Mesenchymal stem cell (in vitro differentiated cells and primary cell): ENCODE results near the gene PPP1R3F.
"Not testable (repeated sequence)": the region's sequence is repeated elsewhere in the genome, so short reads cannot be mapped to it uniquely, and the experiment has no call there.

Experiments
- DNase-seq: peaks from one replicate; pipeline ENCODE4 v3.0.0-alpha.2; 2013
- H2AFZ ChIP-seq: one replicate; pipeline ENCODE4 v1.6.1; 2013; ENCODE audit warnings: low read depth, mild to moderate bottlenecking, control low read depth, inconsistent platforms, low read length, moderate library complexity
- H2AK5ac ChIP-seq: 2 replicates; pipeline ENCODE4 v1.6.1; 2013; ENCODE audit warnings: low read length, moderate library complexity, mild to moderate bottlenecking, inconsistent platforms; ENCODE audit not compliant: severe bottlenecking
- H2BK120ac ChIP-seq: one replicate; pipeline ENCODE4 v1.6.1; 2013; ENCODE audit warnings: low read depth, mild to moderate bottlenecking, inconsistent platforms, low read length, moderate library complexity
- H2BK12ac ChIP-seq, 2 experiments: one replicate each; pipeline ENCODE4 v1.6.1; 2013; ENCODE audit warnings: inconsistent platforms in 2 of 2, low read length in 2 of 2, mild to moderate bottlenecking in 2 of 2, moderate library complexity in 2 of 2, control low read depth in 1 of 2
- H2BK15ac ChIP-seq: one replicate; pipeline ENCODE4 v1.6.1; 2013; ENCODE audit warnings: mild to moderate bottlenecking, low read depth, inconsistent platforms; ENCODE audit not compliant: poor library complexity, severe bottlenecking
- H2BK5ac ChIP-seq: 2 replicates; pipeline ENCODE4 v1.6.1; 2013; ENCODE audit warnings: low read depth, mild to moderate bottlenecking, low read length, control low read depth, inconsistent platforms; ENCODE audit not compliant: poor library complexity, severe bottlenecking
- H3K14ac ChIP-seq, 2 experiments: one replicate each; pipeline ENCODE4 v1.6.1; 2013; ENCODE audit warnings: inconsistent platforms in 2 of 2, low read length in 2 of 2, control low read depth in 1 of 2, mild to moderate bottlenecking in 1 of 2, moderate library complexity in 1 of 2
- H3K18ac ChIP-seq, 2 experiments: one replicate each; pipeline ENCODE4 v1.6.1; 2013; ENCODE audit warnings: inconsistent platforms in 2 of 2, low read length in 2 of 2, control low read depth in 1 of 2, low read depth in 1 of 2, mild to moderate bottlenecking in 1 of 2
- H3K23ac ChIP-seq, 2 experiments: one replicate each; pipeline ENCODE4 v1.6.1; 2013; ENCODE audit warnings: inconsistent platforms in 2 of 2, low read length in 2 of 2, mild to moderate bottlenecking in 2 of 2, moderate library complexity in 2 of 2, control low read depth in 1 of 2
- H3K27ac ChIP-seq: 2 replicates; pipeline ENCODE4 v1.5.1; 2013; ENCODE audit warnings: mild to moderate bottlenecking, moderate library complexity, low read length, control low read depth, inconsistent platforms; ENCODE audit not compliant: poor library complexity, severe bottlenecking
- H3K27me3 ChIP-seq, 2 experiments: 2 replicates each; pipeline versions ENCODE4 v1.6.1 to v1.7.0; 2013; ENCODE audit warnings: low read length in 2 of 2, mild to moderate bottlenecking in 2 of 2, moderate library complexity in 2 of 2, control low read depth in 1 of 2, inconsistent platforms in 1 of 2; ENCODE audit not compliant: control insufficient read depth in 1 of 2, insufficient read depth in 1 of 2
- H3K36me3 ChIP-seq, 2 experiments: 2 replicates each; pipeline versions ENCODE4 v1.6.1 to v1.7.0; 2013; ENCODE audit warnings: low read length in 2 of 2, control low read depth in 1 of 2, inconsistent platforms in 1 of 2, low read depth in 1 of 2, mild to moderate bottlenecking in 1 of 2; ENCODE audit not compliant: insufficient read depth in 2 of 2, control insufficient read depth in 1 of 2
- H3K4ac ChIP-seq, 2 experiments: one replicate each; pipeline ENCODE4 v1.6.1; 2013; ENCODE audit warnings: inconsistent platforms in 2 of 2, low read length in 2 of 2, mild to moderate bottlenecking in 2 of 2, moderate library complexity in 2 of 2, control low read depth in 1 of 2, low read depth in 1 of 2
- H3K4me1 ChIP-seq: 2 replicates; pipeline ENCODE4 v1.6.1; 2013; ENCODE audit warnings: low read depth, low read length, control low read depth; ENCODE audit not compliant: control insufficient read depth, insufficient read depth
- H3K4me2 ChIP-seq: 2 replicates; pipeline ENCODE4 v1.6.1; 2013; ENCODE audit warnings: low read length, mild to moderate bottlenecking, inconsistent platforms; ENCODE audit not compliant: poor library complexity, severe bottlenecking
- H3K4me3 ChIP-seq, 2 experiments: 2 replicates each; pipeline versions ENCODE4 v1.5.1 to v1.7.0; 2013; ENCODE audit warnings: low read length in 2 of 2, mild to moderate bottlenecking in 2 of 2, control low read depth in 1 of 2, low read depth in 1 of 2; ENCODE audit not compliant: insufficient read depth in 1 of 2
- H3K79me1 ChIP-seq: replicated peaks from 2 replicates; pipeline ENCODE4 v1.6.1; 2013; ENCODE audit warnings: mild to moderate bottlenecking, control low read depth, low read length, inconsistent platforms; ENCODE audit not compliant: poor library complexity, severe bottlenecking
- H3K9ac ChIP-seq: 2 replicates; pipeline ENCODE4 v1.7.0; 2013; ENCODE audit warnings: mild to moderate bottlenecking, low read length, moderate library complexity
- H3K9me3 ChIP-seq: 2 replicates; pipeline ENCODE4 v1.7.0; 2013; ENCODE audit warnings: mild to moderate bottlenecking, low read length; ENCODE audit not compliant: control insufficient read depth
- H4K8ac ChIP-seq: one replicate; pipeline ENCODE4 v1.6.1; 2013; ENCODE audit warnings: inconsistent platforms, mild to moderate bottlenecking, low read length, moderate library complexity
- H4K91ac ChIP-seq: one replicate; pipeline ENCODE4 v1.6.1; 2013; ENCODE audit warnings: mild to moderate bottlenecking, low read length, inconsistent platforms
- WGBS: methylation state at CpG from one replicate; pipeline ENCODE4 v1.1.7; 2013; ENCODE audit warnings: mixed read lengths; 5-methylcytosine and 5-hydroxymethylcytosine counted together

PPP1R3F gene

DNA sequence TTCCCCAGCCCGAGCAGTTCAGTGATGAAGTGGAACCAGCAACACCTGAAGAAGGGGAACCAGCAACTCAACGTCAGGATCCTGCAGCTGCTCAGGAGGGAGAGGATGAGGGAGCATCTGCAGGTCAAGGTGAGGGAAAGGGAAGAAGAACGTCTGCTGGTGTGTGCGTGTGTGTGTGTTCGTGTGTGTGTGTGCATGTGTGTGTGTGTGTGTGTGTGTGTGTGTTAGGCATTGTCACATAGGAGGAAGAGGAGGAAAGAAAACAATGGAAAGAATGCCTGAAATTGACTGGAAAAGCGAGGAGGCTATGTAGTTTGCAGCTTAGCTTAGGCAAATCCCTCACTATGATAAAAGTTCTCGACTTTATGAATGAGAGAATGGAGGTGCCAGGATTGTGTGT is 54.1 kb downstream of the PPP1R3F start:
- not testable (repeated sequence) for H3K18ac ChIP-seq, H2BK5ac ChIP-seq, H3K23ac ChIP-seq, H2BK12ac ChIP-seq, H3K36me3 ChIP-seq, H3K9ac ChIP-seq, H3K9me3 ChIP-seq, H3K4ac ChIP-seq, H3K4me2 ChIP-seq, H3K27ac ChIP-seq, DNase-seq, H2BK15ac ChIP-seq, H2BK120ac ChIP-seq, H3K27me3 ChIP-seq, H3K79me1 ChIP-seq, H4K8ac ChIP-seq, H3K4me3 ChIP-seq, H3K14ac ChIP-seq, H4K91ac ChIP-seq, H2AFZ ChIP-seq, H2AK5ac ChIP-seq, H3K4me1 ChIP-seq
- no CpG with 5 or more reads among the region's 7 CpGs for WGBS

DNA sequence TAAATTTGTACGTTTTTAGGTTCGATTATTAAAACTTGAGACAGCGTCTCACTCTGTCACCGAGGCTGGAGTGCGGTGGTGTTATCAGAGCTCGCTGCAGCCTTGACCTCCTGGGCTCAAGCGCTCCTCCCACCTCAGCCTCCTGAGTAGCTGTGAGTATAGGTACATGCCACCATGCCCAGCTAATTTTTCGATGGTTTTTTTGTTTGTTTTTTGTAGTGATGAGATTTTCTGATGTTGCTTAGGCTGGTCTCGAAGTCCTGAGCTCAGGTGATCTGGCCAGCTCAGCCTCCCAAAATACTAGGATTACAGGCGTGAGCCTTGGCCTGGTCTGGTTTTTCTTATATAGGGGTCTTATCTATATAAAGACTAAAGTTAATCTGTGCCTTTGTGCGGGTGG is 60.8 kb downstream of the PPP1R3F start:
- not testable (repeated sequence) for H4K91ac ChIP-seq, H3K27ac ChIP-seq, H3K18ac ChIP-seq, H2AFZ ChIP-seq, H2BK12ac ChIP-seq, H3K36me3 ChIP-seq, H3K4me1 ChIP-seq, H3K14ac ChIP-seq, H2BK5ac ChIP-seq, H3K4ac ChIP-seq, H3K79me1 ChIP-seq, H2AK5ac ChIP-seq, H2BK120ac ChIP-seq, H3K9ac ChIP-seq, H3K4me2 ChIP-seq, H3K23ac ChIP-seq, H3K27me3 ChIP-seq, H4K8ac ChIP-seq, H3K4me3 ChIP-seq, H2BK15ac ChIP-seq, DNase-seq, H3K9me3 ChIP-seq
- no CpG with 5 or more reads among the region's 11 CpGs for WGBS

- not testable (repeated sequence) for H3K9me3 ChIP-seq, H4K8ac ChIP-seq
These were observed 61.7 kb downstream of the PPP1R3F start, which contains the start of gene GAGE13 for GRCh38 chrX:49331282-49331681. GAGE13 (plus strand) TSS chrX:49331582; CDS start chrX:49332738, 1,156 bp downstream.

DNA sequence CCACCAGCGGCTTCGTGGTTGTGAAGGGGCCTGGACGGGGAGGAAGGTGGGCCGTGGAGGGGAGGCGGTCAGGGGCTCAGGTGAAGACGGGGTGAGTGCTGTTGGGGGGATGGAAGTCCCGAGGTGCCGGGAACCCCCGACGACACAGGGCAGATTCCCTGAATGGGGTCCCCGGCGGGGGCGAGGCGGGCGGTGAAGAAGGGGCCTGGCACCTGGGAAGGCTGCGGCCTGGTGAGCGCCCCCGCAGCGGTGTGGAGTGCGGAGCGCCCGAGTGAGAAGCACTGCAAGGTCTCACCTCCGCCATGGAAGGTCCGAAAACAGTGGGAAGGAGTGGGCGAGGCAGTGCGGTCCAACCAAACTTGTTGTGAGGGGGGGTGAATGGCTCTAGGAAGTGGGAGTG is 62.2 kb downstream of the PPP1R3F start:
- H2BK15ac ChIP-seq, H2AK5ac ChIP-seq, H3K27me3 ChIP-seq, H3K79me1 ChIP-seq, H2BK120ac ChIP-seq, H4K8ac ChIP-seq, H3K27ac ChIP-seq, H3K36me3 ChIP-seq, H3K9ac ChIP-seq, H3K23ac ChIP-seq, H3K4me2 ChIP-seq, H4K91ac ChIP-seq, H3K14ac ChIP-seq, H3K4me1 ChIP-seq, H3K9me3 ChIP-seq, H3K4ac ChIP-seq, H2AFZ ChIP-seq, H2BK5ac ChIP-seq, H3K18ac ChIP-seq, H3K4me3 ChIP-seq, DNase-seq, H2BK12ac ChIP-seq: not testable (repeated sequence)
- no CpG with 5 or more reads among the region's 26 CpGs for WGBS

More at GRCh38 chrX:49331282-49331681, 61.7 kb downstream of the PPP1R3F start, which contains the start of gene GAGE13:
- H3K18ac ChIP-seq, H3K79me1 ChIP-seq, H3K23ac ChIP-seq, H2BK15ac ChIP-seq, H3K36me3 ChIP-seq, H4K91ac ChIP-seq, DNase-seq, H3K14ac ChIP-seq, H3K4me2 ChIP-seq, H2AK5ac ChIP-seq, H3K9ac ChIP-seq, H3K27me3 ChIP-seq, H3K27ac ChIP-seq, H3K4me1 ChIP-seq, H3K4me3 ChIP-seq, H2BK5ac ChIP-seq, H3K4ac ChIP-seq, H2BK12ac ChIP-seq, H2BK120ac ChIP-seq, H2AFZ ChIP-seq: not testable (repeated sequence)
- no CpG with 5 or more reads among the region's 16 CpGs for WGBS
